ENCODE measurements around the gene GRIN3A.

GRCh38 chr9:101562966-101563365, 175.5 kb downstream of the GRIN3A start:
- TF ChIP-seq, protein P1, sequence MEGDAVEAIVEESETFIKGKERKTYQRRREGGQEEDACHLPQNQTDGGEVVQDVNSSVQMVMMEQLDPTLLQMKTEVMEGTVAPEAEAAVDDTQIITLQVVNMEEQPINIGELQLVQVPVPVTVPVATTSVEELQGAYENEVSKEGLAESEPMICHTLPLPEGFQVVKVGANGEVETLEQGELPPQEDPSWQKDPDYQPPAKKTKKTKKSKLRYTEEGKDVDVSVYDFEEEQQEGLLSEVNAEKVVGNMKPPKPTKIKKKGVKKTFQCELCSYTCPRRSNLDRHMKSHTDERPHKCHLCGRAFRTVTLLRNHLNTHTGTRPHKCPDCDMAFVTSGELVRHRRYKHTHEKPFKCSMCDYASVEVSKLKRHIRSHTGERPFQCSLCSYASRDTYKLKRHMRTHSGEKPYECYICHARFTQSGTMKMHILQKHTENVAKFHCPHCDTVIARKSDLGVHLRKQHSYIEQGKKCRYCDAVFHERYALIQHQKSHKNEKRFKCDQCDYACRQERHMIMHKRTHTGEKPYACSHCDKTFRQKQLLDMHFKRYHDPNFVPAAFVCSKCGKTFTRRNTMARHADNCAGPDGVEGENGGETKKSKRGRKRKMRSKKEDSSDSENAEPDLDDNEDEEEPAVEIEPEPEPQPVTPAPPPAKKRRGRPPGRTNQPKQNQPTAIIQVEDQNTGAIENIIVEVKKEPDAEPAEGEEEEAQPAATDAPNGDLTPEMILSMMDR (IDR thresholded peaks at IDR 0.05; ENCODE audit: insufficient read depth, low read length, poor library complexity, severe bottlenecking): no peak
- TF ChIP-seq EZH2phosphoT487 (conservative IDR thresholded peaks at IDR 0.05; ENCODE audit: low read length): no peak
